DMS153 (cell line): Measurements from ENCODE around the gene MRAP2.
"Not testable (repeated sequence)": the region's sequence is repeated elsewhere in the genome, so short reads cannot be mapped to it uniquely, and the experiment has no call there.

Experiments
- DNase-seq: peaks from one replicate; lab custom pipeline; 2025; lab: John Stamatoyannopoulos, UW

The MRAP2 gene

DNA sequence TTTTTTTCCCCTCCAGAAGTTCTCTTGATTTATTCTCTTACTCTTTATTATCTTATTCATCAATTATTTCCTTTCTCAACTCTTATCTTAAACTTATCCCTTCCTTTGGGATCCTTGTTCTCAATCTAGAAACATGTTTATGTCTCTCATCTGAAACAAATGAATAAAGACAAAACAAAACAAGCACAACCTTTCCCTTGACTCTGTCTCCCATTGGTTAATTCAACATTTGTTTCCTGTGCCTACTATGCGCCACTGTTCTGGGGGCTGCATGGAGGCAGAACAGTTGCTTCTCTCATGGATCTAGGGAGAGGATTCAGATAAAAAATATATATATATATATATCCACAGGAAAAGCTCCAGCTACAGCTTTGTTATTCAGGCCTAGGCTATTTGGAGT lies 5.2 kb upstream of the MRAP2 start:
- DNase-seq: no peak

DNA sequence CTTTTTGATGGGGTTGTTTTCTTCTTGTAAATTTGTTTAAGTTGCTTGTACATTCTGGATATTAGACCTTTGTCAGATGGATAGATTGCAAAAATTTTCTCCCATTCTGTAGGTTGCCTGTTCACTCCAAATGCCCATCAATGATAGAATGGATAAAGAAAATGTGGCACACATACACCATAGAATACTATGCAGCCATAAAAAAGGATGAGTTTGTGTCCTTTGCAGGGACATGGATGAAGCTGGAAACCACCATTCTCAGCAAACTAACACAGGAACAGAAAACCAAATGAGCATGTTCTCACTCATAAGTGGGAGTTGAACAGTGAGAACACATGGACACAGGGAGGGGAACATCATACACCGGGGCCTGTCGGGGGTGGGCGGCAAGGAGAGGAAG lies 1.6 kb upstream of the MRAP2 start:
- not testable (repeated sequence) for DNase-seq

DNA sequence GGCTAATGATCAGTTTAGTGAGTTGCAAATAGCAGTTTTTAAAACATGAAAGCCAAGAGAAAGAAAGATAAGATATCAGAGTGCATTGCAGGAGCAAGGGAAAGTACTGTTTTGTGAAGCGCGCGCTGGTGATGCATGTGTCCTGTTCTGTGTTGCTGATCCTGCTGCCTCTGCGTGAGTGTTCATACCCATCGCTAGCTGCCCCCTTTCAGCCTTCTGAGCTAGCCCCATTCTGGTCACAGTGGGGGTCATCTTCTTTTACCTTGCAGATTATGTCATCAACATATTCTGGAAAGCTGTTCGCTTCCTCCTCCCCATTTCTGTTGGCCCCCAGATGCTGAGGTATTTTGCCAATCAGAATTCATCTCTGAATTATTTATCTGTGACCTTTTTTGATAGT lies 1.9 kb downstream of the MRAP2 start:
- no peak for DNase-seq

DNA sequence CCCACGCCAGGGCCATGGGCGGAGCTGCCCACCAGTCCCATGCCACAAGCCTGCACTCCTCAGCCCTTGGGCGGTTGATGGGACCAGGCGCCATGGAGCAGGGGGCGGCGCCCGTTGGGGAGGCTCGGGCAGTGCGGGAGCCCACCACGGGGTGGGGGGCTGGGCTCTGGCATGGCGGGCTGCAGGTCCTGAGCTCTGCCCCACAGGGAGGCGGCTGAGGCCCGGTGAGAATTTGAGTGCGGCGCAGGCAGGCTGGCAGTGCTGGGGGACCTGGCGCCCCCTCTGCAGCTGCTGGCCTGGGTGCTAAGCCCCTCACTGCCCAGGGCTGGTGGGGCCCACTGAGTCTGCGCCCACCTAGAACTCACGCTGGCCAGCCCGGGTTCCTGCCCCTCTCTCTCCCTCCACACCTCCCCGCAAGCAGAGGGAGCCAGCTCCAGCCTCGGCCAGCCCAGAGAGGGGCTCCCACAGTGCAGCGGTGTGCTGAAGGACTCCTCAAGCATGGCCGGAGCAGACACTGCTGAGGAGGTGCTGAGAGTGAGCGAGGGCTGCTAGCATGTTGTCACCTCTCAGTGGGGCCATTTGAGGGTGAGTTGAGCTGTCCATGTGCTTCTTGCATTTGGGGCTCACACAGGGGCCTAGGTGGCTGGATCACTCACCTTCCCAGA lies 4.0 kb downstream of the MRAP2 start:
- DNase-seq: no peak

DNA sequence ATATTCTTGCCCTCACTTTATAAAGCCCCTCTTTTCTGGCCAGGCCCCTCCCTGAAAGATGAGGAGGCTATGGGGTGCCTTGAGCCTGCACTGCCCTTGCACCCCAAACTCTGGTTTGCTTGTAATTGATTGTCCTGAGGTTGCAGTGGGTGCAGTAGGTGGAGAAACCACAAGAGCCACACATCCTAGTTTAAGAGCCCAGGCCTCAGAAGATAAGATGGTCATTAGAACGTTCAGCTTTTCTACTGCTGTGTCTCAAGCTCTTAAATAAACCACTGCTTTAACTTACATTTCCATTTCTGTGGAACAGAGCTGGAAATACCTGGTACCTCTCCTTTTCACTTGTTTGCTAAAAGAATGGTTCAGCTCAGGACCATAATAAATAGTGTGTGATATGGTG lies 9.0 kb downstream of the MRAP2 start:
- no peak for DNase-seq

DNA sequence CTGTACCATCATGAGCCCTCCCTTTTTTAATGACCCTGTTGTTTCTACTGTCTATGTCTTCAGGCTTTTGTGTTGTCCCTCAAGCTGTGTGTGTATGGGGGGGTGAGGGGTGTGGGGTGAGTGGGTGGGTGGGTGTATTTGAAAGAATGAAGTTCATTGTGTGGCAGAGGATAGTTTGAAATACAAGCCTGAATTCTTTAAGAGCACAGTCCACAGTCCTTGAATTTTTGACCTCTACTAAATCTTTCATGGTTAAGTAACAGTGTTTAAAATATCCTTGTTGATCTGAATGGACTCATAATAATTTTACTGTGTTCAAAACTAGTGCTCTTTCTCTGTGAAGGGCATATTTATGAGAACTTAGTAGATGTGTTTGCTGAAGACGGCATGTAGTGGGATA lies 10.0 kb downstream of the MRAP2 start:
- DNase-seq: no peak

DNA sequence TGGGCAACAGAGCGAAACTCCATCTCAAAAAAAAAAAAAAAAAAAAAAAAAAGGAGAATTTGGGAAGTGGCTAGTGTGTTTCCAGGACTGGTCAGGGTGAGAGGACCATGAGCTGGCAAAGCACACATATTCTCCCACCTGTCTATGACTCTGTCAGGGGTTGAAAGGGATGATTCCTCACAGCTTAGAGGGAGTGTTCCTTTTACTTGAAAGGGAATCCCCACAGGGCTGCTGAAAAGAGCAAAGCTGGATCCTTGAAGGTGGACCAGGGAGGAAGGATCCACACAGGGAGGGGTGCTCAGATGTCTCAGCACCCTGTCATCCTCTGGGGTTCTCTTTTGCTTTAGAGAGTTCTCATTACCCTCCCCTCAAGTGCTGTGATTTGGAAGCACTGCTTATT lies 13.2 kb downstream of the MRAP2 start:
- DNase-seq: no peak

DNA sequence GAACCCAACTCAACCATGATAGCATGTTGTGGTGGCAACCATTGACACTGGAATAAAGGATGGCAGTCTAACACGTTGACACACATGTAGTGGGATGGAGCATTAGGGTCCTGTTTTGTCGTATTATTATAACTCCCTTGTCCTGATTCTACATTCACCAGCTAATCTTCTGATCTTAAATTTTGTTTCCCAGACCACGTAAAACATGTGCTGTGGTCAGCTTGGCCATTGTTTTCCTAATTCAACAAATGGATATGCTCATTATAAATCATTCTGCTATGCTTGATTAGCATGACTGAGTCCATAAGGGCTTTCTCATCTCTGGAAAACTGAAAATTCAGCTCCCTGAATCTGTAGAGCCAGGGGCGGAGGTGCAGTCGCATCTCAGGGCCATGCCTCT lies 15.0 kb downstream of the MRAP2 start:
- DNase-seq: no peak

DNA sequence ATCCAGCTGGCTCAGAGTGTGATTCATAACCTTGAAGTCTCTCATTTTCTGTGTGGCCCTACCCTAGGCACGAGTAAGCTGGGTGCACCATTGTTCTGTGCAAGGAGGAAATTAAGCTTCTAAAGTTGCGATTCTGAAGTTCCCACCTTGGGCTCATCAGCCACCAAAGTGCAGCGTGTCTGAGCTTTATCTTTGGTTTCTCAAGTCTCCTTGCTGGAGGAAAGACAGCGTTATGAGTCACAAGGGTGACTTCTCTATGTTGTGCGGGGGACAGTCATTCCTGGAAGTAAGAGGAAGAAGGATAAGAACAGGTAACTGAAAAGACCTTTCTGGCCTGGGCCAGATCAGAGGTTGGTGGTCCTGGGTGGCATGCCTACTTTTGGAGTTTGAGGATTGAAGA lies 16.8 kb downstream of the MRAP2 start:
- DNase-seq: no peak

DNA sequence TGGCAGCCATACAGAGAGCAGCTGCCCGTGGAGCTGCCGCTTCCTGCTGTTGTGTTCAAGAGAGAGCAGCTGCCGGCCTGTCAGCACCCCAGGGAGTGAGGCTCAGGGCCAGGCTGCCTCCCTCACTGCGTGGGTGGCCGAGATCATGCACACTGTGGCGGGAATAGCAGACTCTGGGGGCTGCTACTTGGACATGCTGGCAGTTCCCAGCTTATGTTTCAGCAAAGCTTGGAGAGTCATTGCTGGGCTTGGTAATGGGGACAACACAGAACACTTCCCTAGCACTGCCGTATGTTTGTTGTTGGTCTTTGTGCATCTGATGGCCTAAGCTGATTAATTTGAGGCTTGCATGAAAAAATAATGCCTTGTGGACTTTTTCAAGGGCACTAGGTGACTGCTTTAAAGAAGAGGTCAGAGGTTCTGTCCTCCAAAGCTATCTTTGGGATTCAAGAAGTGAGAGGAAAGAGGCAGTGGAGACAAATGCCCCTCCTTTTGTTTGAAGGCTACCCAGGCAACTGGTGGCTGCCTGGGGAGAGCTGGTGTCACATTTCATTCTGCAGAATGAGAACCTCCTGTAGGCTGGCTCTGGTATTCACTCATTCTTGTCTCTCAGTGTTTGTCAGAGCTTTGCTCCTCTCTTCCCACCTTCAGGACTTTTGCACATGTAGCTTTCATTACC lies 18.8 kb downstream of the MRAP2 start:
- peak; percentile 94 for DNase-seq

DNA sequence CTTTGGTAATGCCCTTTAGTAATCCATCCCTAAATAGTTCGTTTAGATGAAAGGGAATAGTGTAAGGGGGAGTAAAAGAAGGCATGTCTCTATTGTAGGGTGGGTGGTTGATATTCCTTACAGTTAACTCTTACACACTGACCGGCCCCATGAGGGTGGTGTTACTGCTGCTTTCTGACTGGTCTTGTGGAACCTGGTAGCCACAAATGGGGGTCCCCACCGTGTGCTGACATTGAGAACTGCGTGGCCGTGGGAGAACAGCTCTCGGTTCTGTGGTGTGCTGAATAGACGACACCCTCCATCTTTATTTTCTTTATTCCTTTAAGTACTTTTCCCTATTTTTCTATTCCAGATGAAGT lies 19.3 kb downstream of the MRAP2 start:
- DNase-seq: no peak

DNA sequence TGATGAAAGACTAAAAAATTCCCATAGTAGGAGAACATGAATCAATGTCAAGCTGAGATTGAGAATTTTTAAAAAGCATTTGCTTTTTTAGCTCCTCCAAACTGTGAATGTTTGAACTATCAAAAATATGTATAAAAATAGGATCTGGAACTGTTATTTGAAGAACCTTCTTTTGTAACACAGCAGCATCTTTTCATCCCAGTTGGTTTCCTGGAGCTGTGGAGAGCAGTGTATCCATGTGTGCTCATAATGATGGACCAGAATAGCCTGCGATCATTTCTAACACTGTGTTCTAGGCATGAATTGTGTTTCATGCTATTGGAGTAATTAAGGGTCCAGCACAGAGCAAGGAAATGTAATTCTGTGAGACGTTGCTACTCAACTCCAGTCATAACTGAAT lies 22.1 kb downstream of the MRAP2 start:
- DNase-seq: no peak

DNA sequence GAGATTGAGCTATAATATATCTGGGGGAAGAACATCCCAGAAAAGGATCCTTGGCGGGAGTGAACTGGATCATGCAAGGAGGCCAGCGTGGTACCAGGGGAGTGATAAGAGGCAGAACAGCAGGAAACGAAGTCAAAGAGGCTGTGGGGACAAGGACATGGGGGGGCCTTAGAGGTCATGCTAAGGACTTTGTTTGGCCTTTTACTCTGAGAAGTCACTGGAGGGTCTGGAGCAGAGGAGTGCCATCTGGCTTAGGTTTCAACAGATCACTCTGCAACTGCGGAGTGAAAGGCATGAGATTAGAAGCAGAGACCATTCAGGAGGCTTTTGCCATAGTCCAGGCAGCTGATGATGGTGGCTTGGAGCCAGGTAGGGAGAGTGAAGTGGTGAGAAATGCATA lies 24.3 kb downstream of the MRAP2 start:
- DNase-seq: no peak

DNA sequence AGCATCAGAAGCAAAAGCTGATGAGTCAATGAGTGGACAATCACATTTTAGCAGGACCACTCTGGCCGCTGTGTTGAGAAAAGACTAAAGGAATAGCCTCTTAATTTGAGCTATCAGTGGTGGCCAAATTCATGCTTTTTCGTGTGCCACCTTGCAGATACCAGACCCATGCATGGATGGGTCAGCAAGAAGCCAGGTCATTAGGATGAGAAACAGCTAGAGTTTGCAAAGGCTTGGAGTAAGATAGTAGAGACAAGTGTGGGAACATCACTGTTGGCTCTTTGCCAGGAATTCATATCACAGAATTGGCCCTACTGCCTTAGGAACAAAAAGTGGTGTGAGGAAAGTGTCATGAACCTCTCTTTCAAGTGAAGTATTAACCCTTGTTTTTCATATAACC lies 25.5 kb downstream of the MRAP2 start:
- DNase-seq: no peak

DNA sequence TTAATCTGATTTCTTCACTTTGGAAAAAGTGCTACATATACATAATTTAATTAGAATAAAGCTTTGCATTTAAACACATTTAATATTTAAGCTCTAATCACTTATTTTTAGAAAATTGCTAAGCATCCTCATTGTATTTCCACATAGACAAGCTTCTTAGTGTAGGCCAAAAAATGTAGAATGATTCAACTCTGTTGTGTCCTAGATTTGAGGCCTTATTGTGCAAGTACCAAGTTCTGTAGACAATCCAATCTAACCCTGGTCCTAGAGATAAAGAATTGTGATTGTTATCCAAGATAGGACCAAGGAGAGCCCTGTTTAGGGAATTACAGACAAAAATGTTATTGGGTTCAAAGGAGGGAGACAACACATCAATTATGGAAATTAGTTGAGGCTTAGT lies 27.6 kb downstream of the MRAP2 start:
- no peak for DNase-seq

DNA sequence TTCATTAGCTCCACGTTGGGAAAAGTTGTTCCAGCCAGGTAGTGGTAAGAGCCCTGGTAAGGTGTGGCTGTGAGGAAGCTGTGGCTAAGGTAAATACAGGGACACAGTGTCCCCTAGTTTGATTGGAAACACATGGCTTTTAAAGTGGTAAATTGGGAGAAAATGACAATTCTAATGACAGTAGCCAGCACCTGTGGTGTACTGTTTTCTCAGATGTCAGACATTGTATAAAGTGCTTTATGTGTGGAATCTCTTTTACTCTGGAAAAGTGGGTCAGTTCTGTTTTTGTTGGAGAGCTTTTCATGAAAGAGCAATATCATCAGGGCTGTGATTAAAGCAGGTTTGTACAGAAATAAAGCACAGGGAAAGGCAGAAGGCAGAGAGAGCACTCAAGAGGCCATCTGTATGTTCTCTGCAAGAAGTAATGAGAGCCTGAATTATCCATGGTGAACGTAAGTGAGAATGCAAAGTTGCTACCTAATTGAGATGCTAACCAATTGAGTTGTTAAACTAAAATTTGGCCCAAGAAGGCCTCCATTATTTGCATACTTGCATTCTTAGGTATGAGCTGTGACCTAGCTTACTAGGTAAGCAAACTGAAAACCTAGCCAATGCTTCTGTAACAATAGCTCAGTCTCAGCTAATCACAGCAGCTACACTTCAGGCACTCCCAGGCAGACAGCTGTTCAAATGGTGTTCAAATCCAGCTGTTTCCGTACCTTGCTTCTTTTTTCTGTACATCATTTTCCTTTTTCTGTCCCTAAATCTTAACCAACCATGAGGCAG lies 28.2 kb downstream of the MRAP2 start:
- DNase-seq: no peak

DNA sequence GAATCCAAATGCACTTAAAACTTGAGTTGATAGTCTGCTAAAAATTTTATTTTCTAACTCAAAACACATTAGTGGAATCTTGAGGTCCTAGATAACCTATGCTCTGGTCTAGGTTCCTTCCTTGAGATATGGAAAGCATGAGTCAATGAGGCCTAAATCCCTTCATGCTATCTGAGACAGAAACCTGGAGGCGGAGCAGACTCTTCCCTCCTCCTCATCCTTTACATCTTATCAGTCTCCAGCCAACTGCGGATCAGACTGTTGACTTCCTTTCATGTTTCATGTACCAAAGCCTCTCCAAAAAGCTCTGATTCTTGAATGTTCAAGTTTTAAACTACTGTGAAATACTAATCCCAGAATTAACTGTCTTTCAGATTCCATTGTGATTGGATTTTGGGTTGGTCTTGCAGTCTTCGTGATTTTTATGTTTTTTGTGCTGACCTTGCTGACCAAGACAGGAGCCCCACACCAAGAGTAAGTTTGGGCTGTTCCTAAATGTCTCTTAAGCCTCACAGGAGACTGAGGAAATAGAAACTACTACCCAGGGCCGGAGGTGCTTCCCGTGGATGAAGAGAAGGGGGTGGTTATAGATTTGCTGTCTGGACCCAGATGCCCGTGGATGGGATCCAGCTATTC lies 29.1 kb downstream of the MRAP2 start:
- DNase-seq: no peak

DNA sequence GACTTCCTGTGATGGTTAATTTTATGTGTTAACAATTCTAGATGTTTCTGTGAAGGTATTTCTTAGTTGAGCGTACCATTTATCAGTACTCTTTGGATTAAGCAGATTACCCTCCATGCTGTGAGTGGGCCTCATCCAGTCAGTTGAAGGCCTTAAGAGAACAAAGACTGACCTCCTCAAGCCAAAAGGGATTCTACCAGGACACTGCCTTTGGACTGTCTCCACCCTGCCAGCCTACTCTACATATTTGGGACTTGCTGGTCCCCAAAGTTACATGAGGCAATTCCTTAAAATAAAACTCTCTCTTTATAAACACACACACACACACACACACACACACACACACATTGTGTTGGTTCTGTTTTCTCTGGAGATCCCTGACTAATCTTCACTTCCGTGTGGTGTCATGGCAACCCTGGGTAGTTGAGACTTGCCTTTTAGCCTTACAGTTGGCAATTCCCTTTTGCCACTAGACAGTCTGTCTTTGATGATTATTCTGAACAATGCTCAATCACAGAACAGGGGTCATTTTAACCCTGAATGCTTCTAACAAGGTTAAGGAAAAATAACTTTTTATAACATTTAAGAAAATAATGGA lies 32.2 kb downstream of the MRAP2 start:
- peak; percentile 62 for DNase-seq

DNA sequence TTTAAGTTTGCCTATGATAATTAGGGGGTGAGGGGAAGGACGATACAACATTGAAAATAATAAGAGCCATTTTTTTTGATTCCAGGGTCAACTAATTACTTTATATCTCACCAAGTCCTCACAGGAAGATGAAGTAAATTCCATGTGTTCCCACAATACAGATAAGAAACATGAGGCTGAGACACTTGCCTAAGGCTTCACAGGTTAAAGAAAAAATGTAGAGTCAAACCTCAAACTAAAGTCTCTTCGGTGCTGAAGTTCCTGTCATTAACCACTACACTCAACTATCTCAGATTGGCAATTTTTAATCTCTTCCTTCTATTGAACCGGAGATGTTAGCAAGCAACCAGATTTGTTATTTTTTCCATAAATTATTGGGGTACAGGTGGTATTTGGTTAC lies 33.0 kb downstream of the MRAP2 start:
- no peak for DNase-seq

DNA sequence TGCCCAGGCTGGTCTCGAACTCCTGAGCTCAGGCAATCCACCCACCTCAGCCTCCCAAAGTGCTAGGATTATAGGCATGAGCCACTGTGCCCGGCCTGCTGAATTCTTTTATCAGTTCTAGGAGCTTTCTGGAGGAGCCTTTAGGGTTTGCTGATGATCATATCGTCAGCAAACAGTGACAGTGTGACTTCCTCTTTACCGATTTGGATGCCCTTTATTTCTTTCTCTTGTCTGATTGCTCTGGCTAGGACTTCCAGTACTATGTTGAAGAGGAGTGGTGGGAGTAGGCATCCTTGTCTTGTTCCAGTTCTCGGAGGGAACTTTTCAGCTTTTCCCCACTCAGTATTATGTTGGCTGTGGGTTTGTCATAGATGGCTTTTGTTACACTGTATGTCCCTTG lies 35.3 kb downstream of the MRAP2 start:
- DNase-seq: not testable (repeated sequence)

DNA sequence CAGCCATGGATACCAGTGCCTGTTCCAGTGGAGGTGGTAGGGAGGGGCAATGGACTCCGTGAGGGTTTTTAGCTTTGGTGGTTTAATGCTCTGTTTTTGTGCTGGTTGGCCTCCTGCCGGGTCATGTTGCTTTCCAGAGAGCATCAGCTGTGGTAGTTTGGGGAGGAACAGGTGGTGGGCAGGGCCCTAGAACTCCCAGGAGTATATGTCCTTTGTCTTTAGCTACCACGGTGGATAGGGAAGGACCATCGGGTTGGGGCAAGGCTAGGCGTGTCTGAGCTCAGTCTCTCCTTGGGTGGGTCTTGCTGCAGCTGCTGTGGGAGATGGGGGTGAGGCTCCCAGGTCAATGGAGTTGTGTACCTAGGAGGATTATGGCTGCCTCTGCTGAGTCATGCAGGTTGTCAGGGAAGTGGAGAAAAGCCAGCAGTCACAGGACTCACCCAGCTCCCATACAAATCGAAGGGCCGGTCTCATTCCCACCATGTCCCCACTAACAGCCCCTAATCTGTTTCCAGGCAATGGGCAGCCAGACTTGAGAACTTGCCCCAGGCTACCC lies 38.9 kb downstream of the MRAP2 start:
- DNase-seq: peak; percentile 80
